GM18858 (cell line): ENCODE results near the gene SPZ1.
"Not testable (repeated sequence)": the region's sequence is repeated elsewhere in the genome, so short reads cannot be mapped to it uniquely, and the experiment has no call there.

ENCODE experiments used
- ATAC-seq: cut with Tn5 transposase; IDR thresholded peaks from one replicate; pipeline ENCODE4 v1.9.1; 2021; ENCODE audit not compliant: unreplicated experiment

SPZ1 gene

GRCh38 chr5:80319702-80320101, at the start of gene SPZ1:
TSS of gene SPZ1 (plus strand) at chr5:80320002. CDS start at chr5:80320216, 214 bp downstream.
- no peak for ATAC-seq

GRCh38 chr5:80270543-80270942, 49.3 kb upstream of the SPZ1 start:
- not testable (repeated sequence) for ATAC-seq

GRCh38 chr5:80275347-80275746, 44.5 kb upstream of the SPZ1 start:
- no peak for ATAC-seq

- ATAC-seq: no peak
These were observed 43.6 kb upstream of the SPZ1 start for GRCh38 chr5:80276186-80276585.

GRCh38 chr5:80277191-80277590, 42.6 kb upstream of the SPZ1 start:
- no peak for ATAC-seq

- ATAC-seq: no peak
These were observed 37.7 kb upstream of the SPZ1 start for GRCh38 chr5:80282054-80282453.

- ATAC-seq: no peak
These were observed 36.4 kb upstream of the SPZ1 start for GRCh38 chr5:80283360-80283759.

- no peak for ATAC-seq
These were observed 35.1 kb upstream of the SPZ1 start for GRCh38 chr5:80284720-80285119.

GRCh38 chr5:80288177-80288576, 31.6 kb upstream of the SPZ1 start:
- ATAC-seq: no peak

GRCh38 chr5:80289320-80289719, 30.5 kb upstream of the SPZ1 start:
- no peak for ATAC-seq

GRCh38 chr5:80291761-80292160, 28.0 kb upstream of the SPZ1 start:
- ATAC-seq: no peak

- ATAC-seq: no peak
These were observed 23.7 kb upstream of the SPZ1 start for GRCh38 chr5:80296121-80296520.

GRCh38 chr5:80299601-80300000, 20.2 kb upstream of the SPZ1 start:
- ATAC-seq: no peak

GRCh38 chr5:80300125-80300524, 19.7 kb upstream of the SPZ1 start:
- no peak for ATAC-seq

GRCh38 chr5:80300796-80301195, 19.0 kb upstream of the SPZ1 start:
- not testable (repeated sequence) for ATAC-seq

GRCh38 chr5:80301342-80301741, 18.5 kb upstream of the SPZ1 start:
- ATAC-seq: not testable (repeated sequence)

- no peak for ATAC-seq
These were observed 17.2 kb upstream of the SPZ1 start for GRCh38 chr5:80302636-80303035.

- no peak for ATAC-seq
These were observed 11.3 kb upstream of the SPZ1 start for GRCh38 chr5:80308526-80308925.

GRCh38 chr5:80309871-80310665, 9.7 kb upstream of the SPZ1 start:
- no peak for ATAC-seq

GRCh38 chr5:80315244-80315643, 4.6 kb upstream of the SPZ1 start:
- no peak for ATAC-seq

GRCh38 chr5:80318212-80318611, 1.6 kb upstream of the SPZ1 start:
- no peak for ATAC-seq

GRCh38 chr5:80324912-80325311, 5.1 kb downstream of the SPZ1 start:
- ATAC-seq: no peak

GRCh38 chr5:80326468-80326867, 6.7 kb downstream of the SPZ1 start:
- no peak for ATAC-seq
